NOMO-1 (cell line): ENCODE results near the gene THRB.

ENCODE experiments used
- DNase-seq, 2 experiments: peaks; one replicate each; lab custom pipeline; 2025; ENCODE audit not compliant: unreplicated experiment in 2 of 2; lab: John Stamatoyannopoulos, UW

Gene THRB

DNA sequence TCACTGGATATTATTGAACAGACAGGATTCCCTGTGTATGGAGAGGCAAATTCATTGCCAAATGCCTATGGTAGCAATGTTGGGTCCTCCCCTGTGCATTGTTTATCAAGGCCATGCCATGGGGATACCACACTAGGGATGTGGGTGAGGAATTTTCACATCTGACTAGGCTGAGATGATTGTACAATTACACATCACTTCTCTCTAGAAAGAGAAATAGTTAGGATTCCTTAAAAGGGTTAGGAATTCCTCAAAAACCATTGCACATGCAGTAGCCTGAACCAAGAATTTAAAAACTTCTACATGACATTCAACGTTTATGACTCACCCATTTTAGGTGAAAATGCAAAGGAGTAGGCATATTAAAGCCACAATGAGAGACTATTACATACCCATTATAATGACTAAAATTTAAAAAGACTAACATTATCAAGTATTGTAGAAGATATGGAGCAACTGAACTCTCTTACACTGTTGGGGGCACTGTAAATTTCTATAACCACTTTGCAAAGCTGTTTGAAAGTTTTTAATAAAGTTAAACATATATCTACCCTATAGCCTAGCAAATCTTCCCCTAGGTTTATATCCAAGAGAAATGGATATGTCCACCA is 175.9 kb downstream of the THRB start:
- no peak for DNase-seq

DNA sequence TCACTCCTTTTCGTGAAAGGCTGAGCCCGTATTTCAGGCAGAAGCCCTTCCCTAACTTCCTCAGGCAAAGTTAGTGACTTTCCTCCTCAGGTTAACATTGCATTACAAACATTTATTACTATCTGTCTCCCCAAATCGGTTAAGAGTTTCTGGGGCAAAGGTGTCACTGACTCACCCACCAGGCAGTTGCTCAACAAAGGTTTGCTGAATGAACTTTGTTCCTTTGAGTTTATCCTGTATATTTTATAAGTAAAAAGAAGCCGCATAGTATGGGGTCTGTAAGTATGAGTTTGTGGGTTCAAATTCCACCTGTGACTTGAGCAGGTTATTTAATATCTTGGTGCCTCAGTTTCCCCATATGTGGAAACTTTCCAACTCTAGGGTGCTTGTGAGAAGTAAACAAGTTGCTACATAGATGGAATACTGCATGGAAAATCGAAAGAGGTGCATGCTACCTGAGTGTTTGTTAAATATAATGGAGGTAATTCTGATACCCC is 177.7 kb downstream of the THRB start:
- DNase-seq, result no peak

DNA sequence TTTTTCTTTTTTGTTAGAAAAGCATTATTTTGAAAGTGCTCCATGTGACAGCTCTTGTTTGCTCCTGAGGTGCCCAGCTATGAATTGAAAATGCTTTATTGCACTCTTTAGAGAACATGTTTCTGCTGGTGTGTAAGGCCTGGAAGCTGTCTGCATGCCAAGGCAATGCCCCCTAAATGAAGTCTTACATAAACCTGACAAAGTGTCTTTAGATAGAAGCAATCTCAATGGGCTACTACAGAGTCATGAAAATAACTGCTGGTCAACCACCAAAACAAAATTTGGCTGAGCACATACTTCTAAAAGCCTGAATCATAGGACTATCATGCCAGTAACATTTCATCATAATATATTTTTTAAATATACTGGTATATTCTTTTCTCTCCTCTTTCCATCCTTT is 178.7 kb downstream of the THRB start:
- DNase-seq, result no peak

DNA sequence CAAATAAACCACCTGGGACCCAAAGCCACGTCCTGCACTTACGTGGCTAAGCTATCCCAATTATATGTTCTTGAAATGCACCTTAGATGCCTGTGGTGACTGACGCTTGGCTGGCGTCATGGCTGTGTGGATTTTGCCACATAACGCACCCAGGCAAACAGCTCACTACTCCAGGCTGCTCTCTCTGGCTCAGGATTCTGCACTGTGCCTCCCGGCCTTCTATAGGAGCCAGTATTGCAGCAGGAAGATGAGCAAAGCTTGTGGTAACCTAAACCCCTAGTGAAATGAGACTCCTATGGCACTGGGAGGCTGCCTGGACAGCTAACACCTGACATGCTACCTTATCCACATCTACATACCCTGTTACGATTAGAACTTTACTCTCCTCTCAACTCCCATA is 179.3 kb downstream of the THRB start:
- no peak for DNase-seq

DNA sequence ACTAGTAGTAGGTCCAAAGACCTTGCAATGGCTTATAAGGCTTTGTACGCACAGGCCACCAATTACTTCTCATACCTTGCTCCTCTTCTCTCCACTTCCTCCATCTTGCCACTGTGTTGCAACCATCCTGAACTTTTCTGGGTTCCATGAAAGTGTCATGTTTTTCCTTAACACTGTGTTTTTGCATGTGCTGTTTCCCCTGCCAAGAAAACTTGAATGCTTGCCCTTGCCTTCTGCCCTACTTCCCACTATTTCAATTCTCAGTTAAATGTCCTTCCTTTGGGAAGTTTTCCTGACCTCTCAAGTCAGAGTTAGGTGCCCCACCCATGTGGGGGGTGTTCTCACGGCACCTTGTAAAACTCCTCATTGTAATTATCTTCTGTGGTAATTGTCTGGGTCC is 182.8 kb downstream of the THRB start:
- DNase-seq, result no peak

DNA sequence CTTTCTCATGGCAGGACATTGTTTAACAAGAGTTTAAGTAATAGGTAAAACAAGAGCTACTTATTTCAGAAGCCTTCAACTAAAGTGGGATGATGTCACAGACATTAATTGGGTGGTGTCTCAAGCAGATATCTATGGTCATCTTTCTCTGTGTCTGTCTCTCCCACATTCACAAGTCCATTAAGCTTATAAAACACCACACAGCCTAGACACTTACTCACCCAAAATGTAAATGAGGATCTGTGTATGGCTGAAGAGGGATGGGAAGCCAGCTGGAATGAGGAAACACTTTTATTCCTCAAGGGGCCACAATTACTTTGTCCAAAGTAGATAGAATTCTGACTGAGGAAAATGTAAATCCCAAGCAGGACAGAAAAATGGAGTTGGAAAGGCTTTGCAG is 183.8 kb downstream of the THRB start:
- no peak for DNase-seq

DNA sequence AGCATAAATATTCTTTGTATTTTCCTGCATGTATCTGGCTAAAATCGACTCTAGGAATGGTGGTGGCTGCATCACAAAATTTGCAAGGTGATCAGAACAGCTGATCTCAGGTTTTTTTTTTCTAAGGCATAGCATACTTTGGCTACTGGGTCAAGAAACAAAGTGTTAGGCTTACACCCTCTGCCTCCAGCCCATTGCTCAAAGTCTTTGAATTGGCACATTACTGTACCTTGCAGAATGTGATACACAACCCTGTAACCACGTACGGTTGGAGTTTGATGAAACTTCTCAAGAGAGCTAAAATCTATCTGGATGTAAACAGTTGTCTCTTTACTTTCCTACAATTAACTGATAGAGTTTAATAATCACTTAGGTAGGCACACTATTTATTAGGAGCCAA is 188.1 kb downstream of the THRB start:
- no peak for DNase-seq

DNA sequence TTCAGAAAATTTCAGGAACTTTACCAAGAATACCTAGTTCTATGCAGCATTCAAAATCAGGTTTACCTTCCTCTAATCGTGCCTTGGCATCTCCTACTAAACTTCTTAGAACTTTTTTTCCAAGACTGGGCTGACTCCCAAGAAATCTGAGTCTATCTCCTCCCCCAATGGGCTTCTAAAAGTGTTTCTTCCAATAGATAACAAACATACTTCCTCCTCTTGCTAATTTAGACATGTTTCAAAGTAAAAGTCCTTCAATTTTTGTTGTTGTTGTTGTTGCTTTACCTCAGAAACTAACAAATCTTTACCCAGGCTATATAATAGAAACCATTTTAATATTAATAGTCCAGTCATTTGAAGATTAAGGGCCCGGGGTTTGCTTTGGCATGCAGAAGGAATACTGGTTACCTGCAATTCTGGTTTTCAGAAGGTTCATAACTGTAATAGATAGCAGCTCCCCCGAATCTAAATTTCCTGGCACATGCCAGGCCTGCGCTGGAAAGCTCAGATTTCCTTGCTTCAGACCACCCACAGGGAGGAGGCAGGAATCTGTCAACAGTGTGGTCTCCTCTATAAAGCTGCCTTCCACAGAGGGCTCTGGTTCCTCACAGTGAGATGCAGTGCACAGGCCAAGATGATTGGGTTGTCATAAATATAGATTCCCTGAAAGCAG is 188.7 kb downstream of the THRB start:
- DNase-seq, result no peak

DNA sequence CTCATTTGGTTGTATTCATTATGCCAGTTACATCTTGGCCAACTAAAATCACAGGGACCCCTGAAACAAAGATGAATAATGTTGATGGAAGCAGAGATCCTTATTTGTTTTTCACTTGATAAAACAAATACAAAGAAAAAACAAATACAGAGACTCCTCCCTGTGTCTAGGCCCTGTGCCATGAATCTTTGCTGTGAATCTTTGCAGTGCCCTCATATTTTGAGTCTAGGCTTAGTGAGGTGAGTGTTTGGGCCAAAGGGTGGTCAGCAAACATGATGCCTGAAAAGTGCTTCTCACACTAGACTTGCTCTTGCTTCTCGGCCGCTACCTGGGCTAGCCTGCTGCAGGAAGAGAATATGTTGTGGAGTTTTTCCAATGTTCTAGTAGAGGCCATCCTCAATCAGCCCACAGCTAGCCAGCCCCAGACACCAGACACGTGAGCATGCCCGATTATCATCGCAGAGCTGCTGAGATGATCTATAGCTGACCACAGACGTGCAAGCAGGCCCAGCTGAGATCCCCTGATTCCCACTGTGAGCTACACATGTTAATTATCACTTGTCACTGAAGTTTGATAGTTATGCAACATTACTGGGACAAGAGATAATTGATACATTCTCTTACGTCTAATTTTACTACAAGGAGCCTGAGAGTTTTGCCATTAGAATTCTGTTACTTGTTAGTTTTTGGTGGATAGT is 191.4 kb downstream of the THRB start:
- DNase-seq, result no peak

DNA sequence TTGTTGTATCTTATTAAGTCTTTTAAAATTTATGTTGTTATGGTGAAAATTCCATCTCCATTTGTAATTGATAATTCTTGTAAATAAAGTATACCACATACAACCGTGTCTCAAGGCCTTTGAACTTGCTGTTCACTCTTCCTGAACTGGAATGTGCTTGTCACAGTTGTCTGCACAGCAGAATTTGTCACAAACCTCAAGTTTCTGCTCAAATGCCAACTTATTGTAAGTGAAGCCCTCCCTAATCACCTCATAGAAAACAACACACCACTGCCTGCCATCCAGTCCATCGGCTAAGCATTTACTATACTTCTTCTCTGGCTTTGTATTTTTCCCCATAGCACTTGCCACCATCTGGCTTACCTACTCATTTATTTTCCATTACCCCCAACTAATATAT is 192.3 kb downstream of the THRB start:
- no peak for DNase-seq

DNA sequence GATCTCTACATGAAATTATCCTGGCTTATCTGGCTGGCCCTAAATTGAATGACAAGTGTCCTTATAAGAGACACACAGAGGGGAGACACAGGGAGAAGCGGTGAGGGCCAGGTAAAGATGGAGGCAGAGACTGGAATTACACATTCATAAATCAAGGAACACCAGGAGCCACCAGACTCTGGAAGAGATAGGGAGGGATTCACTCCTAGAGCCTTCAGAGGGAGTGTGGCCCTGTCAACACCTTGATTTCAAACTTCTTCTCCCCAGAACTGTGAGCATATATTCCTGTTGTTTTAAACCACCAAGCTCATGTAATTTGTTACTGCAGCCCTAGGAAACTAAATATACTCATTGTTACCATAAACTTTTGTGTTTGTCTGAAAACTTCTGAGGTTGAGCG is 193.7 kb downstream of the THRB start:
- no peak for DNase-seq

DNA sequence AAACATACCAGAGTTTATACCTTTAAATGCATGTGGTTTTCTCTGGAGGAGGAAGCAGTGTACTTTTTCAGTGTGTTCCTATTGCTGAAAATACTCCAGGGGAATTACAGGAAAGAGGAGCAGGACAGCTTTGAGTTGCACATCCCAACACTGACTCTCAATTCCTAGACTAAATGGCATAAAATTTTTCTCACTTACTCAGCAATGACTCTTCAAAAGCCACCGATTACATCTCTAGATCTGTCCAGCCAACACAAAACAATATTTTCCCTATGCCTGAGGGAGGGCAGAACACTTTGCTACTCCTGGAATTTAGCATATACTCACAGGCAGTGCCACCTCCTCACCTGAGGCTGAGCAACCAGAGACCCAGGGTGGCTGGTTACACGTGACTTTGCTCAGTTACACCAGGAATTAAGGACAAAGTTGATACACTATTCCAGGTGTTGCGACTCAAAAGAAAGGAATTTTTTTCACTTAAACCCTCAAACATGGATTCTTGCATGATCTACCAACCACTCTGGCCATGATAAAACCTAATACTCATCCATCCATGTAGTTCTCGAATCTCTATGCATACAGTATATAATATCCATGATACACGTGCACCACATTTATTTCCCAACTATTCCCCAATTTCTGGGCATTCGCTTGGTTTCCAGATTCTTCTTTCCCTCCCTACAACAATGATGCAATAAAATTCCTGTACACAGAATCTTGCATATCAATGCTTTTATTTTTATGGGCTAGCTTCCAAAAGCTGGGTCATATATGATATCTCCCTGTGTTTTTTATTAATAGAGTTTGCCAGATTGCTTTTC is 194.6 kb downstream of the THRB start:
- DNase-seq, result no peak

DNA sequence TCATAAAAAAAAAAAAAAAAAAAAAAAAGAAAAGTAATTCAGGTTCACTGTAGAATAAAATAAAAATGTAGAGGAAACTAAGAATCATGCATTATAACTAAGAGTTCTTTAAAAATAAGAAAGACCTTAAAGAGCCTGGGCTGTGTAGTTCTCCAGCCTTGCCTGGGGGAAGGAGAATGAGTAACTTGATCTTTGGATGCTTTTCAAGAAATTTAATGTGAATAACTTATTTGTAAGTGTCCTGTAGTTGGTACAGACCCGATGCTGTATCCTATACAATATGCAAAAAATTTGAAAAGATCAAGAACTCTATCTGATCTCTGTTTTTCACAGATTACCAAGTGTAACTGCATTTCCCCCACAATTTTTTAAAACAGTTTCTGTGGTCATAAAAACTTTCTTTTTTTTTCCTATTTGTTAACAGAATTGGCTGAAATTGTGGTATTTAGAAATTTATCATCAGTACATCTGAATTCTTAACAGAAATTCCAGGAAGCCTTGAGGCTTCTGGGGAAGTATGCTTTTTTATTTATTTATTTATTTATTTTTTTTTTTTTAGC is 195.3 kb downstream of the THRB start:
- no peak for DNase-seq

DNA sequence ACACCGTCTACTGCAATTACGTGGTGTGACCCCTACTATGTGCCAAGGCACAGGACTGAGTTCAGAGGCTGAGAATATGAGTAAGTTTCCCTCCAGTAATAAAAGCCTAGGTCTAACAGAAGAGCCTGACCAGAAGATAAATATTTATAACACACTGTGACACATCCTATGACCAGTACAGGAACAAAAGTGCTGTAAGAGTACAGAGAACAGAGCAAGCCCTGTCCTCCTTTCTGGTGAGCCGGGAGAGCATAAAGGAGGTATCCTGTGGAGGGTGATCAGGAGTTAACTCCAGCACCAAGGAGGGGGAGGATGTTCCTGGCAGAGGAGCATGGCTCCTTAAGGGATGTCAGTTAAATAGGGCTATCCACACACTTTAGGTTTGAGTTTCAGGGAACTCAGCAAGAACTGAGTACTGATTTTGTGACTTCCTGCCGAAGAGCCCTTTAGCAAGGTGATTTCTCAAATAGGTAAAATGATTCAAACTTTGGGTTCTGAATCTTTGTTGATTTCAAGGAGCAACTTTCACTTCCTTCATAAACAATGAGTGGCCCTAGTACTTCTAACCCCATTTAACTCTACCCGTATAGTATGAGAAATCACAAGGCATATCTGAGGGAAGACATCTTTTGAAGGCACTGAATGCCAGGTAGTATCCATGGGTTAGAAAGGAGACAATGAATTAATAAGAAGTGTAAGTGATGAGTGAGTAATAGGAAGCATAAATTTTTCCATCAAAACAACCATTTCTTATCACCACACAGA is 198.0 kb downstream of the THRB start:
- no peak for DNase-seq

DNA sequence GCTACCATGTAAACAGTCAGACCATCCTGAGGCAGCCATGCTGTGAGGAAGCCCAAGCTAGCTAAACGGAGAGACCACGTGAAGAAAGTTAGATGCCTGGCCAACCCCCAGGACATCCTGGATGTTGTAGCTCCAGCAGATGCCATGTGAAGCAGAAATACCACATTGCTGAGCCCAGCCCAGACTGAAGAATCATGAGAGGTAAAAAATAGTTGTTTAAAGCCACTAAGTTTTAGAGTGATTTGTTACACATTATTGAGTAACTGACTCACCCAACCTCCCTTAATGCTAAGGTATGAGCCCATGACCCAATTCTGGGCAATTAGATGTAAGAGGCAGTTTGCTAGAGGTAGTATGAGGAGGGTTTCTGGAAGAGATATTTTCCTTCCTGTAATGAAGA is 200.5 kb downstream of the THRB start:
- no peak for DNase-seq

DNA sequence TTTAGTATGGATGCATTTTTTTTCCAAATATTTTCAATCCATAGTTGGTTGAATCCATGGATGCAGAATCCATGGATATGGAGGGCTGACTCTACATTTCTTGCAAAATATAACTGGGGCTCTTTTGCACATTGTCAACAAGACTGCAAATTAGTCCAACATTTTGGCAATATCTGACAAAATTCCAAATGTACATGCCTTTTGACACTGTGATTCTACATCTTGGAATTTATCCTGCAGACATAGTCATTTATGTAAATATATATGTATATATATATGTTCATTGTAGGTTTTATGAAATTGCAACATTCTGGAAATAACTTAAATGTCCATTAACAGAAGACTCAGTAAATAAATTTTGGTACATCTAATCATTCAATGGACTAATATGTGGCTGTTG is 203.0 kb downstream of the THRB start:
- no peak for DNase-seq

DNA sequence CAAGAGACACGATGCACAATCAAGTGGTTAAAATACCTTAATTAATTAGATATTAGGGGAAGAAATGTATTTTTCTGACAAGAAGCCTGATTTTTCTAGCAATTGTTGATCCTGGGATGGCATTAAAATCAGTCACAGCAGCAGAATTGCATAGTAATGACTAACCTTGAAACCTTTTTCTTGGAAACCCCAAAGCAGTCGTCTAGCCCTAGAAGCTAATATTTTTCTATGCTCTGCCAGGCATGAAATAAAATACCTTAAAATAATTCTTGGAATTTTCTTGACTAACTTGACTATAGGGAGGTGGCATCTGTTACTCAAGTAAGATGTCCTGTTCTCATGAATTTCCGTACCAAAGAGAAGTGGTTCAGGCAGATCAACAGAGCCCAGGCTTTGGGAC is 204.1 kb downstream of the THRB start:
- DNase-seq, result no peak

DNA sequence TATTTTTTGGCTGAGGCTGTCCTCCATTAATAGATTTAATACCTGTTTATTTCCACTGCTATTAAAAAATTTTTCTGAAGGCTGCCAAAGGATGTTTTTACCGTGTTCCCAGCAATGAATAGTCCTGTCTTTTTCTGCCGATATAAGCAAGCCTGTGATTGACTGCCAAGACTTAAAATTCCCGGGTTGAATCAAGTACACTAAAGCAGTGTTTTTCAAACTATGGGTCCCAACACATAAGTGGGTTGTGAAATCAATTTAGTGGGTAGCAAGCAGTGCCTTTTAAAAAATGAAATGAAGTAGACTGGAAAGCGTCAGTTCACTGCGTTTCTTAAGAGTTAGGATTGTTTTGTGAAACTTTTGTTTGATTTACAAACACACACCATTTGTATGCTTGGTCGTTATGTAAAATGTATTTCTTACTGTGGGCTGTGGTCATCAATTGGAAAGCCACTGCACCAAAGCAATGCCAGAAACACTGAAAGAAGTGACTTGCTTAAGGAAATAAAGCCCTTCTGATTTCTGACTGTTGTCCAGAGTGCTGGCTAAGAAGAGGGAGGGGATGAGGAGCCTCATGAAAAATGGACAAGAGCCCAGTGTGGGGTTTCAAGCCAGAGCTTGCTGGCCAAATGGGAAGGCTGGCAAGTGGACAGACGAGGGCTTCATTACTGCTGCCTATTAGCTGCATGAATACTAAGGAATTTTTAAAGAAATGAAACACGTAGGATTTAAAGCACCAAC is 206.0 kb downstream of the THRB start:
- no peak for DNase-seq

DNA sequence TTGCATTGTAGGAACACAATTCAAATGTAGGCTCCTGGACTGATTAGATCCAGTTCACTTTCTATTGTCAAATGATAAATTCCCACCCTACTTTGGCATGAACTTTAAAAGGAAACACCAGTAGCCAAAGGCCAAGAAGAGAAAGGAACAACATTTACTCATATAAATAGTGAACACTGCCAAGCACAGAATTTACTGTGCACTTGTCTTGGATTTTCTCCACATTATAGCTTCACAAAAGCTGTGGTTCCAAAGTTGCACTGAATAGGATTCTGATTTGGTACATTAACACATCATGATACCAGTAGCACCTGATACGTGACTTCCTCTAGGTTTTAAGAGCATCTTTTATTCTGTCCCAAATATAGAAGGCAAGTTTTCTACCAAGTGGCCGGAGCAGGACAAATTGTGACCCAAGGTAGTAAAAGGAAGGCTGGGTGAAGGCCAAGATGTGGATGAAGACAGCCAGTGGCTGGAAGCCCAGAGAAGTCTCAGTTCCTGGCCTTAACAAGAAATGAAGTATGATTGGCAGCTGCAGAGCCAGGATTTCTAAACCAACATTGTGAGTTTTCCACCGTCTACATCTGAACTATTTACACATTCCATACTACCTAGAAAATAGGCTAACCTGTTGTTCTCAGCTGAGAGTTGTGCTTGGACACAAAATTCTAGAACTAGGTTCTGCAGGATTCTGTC is 206.7 kb downstream of the THRB start:
- no peak for DNase-seq
